SHP77 treated with DMSO at 0.1 percent for 48 hours (cell line): ENCODE data around the gene MARCHF3.

Experiments used
- DNase-seq: peaks from one replicate; lab custom pipeline; 2025; lab: John Stamatoyannopoulos, UW

MARCHF3 gene

GRCh38 chr5:126983874-126984266, 46.5 kb downstream of the MARCHF3 start:
- DNase-seq, result no peak

- no peak for DNase-seq
Observed at GRCh38 chr5:126982926-126983873, 47.2 kb downstream of the MARCHF3 start.

- no peak for DNase-seq
Observed at GRCh38 chr5:126982202-126982601, 48.2 kb downstream of the MARCHF3 start.

GRCh38 chr5:126981701-126982100, 48.7 kb downstream of the MARCHF3 start:
- no peak for DNase-seq

- DNase-seq, result no peak
Observed at GRCh38 chr5:126981222-126981621, 49.1 kb downstream of the MARCHF3 start.

- no peak for DNase-seq
Observed at GRCh38 chr5:126978258-126978657, 52.1 kb downstream of the MARCHF3 start.

GRCh38 chr5:126976520-126977172, 53.7 kb downstream of the MARCHF3 start:
- no peak for DNase-seq

GRCh38 chr5:126975796-126976195, 54.6 kb downstream of the MARCHF3 start:
- DNase-seq, result no peak

GRCh38 chr5:126973193-126973592, 57.2 kb downstream of the MARCHF3 start:
- DNase-seq, result no peak

- no peak for DNase-seq
Observed at GRCh38 chr5:126972062-126972895, 58.1 kb downstream of the MARCHF3 start.

- DNase-seq, result no peak
Observed at GRCh38 chr5:126971455-126972031, 58.8 kb downstream of the MARCHF3 start.

GRCh38 chr5:126970517-126971017, 59.8 kb downstream of the MARCHF3 start:
- no peak for DNase-seq

- no peak for DNase-seq
Observed at GRCh38 chr5:126969548-126969947, 60.8 kb downstream of the MARCHF3 start.

GRCh38 chr5:126967808-126968466, 62.4 kb downstream of the MARCHF3 start:
- no peak for DNase-seq

GRCh38 chr5:126965487-126965886, 64.9 kb downstream of the MARCHF3 start:
- DNase-seq, result no peak

GRCh38 chr5:126965061-126965475, 65.3 kb downstream of the MARCHF3 start:
- DNase-seq, result no peak

- no peak for DNase-seq
Observed at GRCh38 chr5:126963822-126964375, 66.5 kb downstream of the MARCHF3 start.

- no peak for DNase-seq
Observed at GRCh38 chr5:126961702-126962101, 68.7 kb downstream of the MARCHF3 start.

GRCh38 chr5:126961128-126961527, 69.2 kb downstream of the MARCHF3 start:
- DNase-seq, result no peak

GRCh38 chr5:126959188-126959587, 71.2 kb downstream of the MARCHF3 start:
- no peak for DNase-seq

- DNase-seq, result no peak
Observed at GRCh38 chr5:126956991-126957390, 73.4 kb downstream of the MARCHF3 start.
